Endothelial cell of umbilical vein (primary cell): ENCODE results near the gene RNF6. TPM values are rescaled to one million over a fixed set of nuclear protein-coding genes. Genes with fewer than 3 reads are reported as not detected.

Source experiments
- BruUV-seq: library from RNA; stranded (reverse); fragments of 400-500 nt; replicated peaks from 2 replicates; lab custom pipeline; 2021; lab: Mats Ljungman, UMichigan
- CTCF ChIA-PET: fragments of 300-600, 350-600 bp; sonication (Branson Sonifier 250); formaldehyde crosslinking; loops from one replicate; lab custom pipeline; 2021; ENCODE audit warnings: antibody characterized with exemption, inconsistent platforms; lab: Charles Lee
- POLR2A ChIA-PET: fragments of 300-600, 350-600 bp; sonication (Branson Sonifier 250); formaldehyde crosslinking; loops from one replicate; lab custom pipeline; 2021; ENCODE audit warnings: antibody characterized with exemption, inconsistent platforms; lab: Charles Lee
- DNase-seq: peaks from one replicate; pipeline ENCODE4 v3.0.0-alpha.2; 2011; ENCODE audit warnings: low read depth, low spot score
- FAIRE-seq: peaks from 2 replicates; lab custom pipeline; 2011; peaks lifted over from hg19 to GRCh38; lab: Jason Lieb, UNC
- H2AFZ ChIP-seq: 2 replicates; pipeline ENCODE4 v1.6.0; 2012; ENCODE audit warnings: low read depth, low read length, control low read depth, inconsistent platforms
- H3K27ac ChIP-seq: 2 replicates; pipeline ENCODE4 v1.5.1; 2011; ENCODE audit warnings: low read depth, mild to moderate bottlenecking, control low read depth, low read length, moderate library complexity; ENCODE audit not compliant: insufficient read depth
- H3K27me3 ChIP-seq, 2 experiments: 2 replicates each; pipeline versions ENCODE4 v1.6.0 to v1.6.1; 2011; ENCODE audit warnings: low read length in 2 of 2, mixed read lengths in 1 of 2; ENCODE audit not compliant: control insufficient read depth in 2 of 2, insufficient read depth in 2 of 2
- H3K36me3 ChIP-seq, 2 experiments: 2 replicates in 1 of 2; 3 replicates in 1 of 2; pipeline ENCODE4 v1.5.1; 2011; ENCODE audit warnings: low read length in 2 of 2, mild to moderate bottlenecking in 1 of 2, moderate library complexity in 1 of 2; ENCODE audit not compliant: control insufficient read depth in 2 of 2, insufficient read depth in 2 of 2; ENCODE audit errors: extremely low read depth in 1 of 2
- H3K4me1 ChIP-seq: 3 replicates; pipeline ENCODE4 v1.5.1; 2011; ENCODE audit warnings: mild to moderate bottlenecking, low read length; ENCODE audit not compliant: control insufficient read depth, insufficient read depth; ENCODE audit errors: extremely low read depth
- H3K4me2 ChIP-seq: 2 replicates; pipeline ENCODE4 v1.6.1; 2011; ENCODE audit warnings: low read length, control low read depth, mixed read lengths; ENCODE audit not compliant: insufficient read depth
- H3K4me3 ChIP-seq, 3 experiments: fragments of 200-600 bp in 1 of 3; sonication (generic), shearing (Covaris generic) in 1 of 3; replicated peaks in 1 of 3; 2 replicates each; pipeline ENCODE4 v1.5.1; 2011 to 2016; ENCODE audit warnings: control low read depth in 3 of 3, low read length in 3 of 3, mild to moderate bottlenecking in 2 of 3, inconsistent platforms in 1 of 3, low read depth in 1 of 3, moderate library complexity in 1 of 3; ENCODE audit not compliant: insufficient read depth in 1 of 3
- H3K79me2 ChIP-seq: 2 replicates; pipeline ENCODE4 v1.6.0; 2012; ENCODE audit warnings: low read length, inconsistent platforms; ENCODE audit not compliant: control insufficient read depth, insufficient read depth
- H3K9ac ChIP-seq: replicated peaks from 2 replicates; pipeline ENCODE3; 2011; ENCODE audit warnings: low read length, control low read depth; ENCODE audit not compliant: insufficient read depth; ENCODE audit errors: extremely low read depth
- H3K9me1 ChIP-seq: replicated peaks from 3 replicates; pipeline ENCODE4 v1.6.0; 2011; ENCODE audit warnings: mild to moderate bottlenecking, low read length; ENCODE audit not compliant: control insufficient read depth, insufficient read depth; ENCODE audit errors: extremely low read depth
- H3K9me3 ChIP-seq: replicated peaks from 2 replicates; pipeline ENCODE4 v1.5.1; 2012; ENCODE audit warnings: low read length, inconsistent platforms; ENCODE audit not compliant: control insufficient read depth, insufficient read depth
- H4K20me1 ChIP-seq: replicated peaks from 2 replicates; pipeline ENCODE3; 2011; ENCODE audit warnings: mild to moderate bottlenecking, low read length; ENCODE audit not compliant: control insufficient read depth, insufficient read depth; ENCODE audit errors: extremely low read depth
- CTCF ChIP-seq, 2 donors: IDR thresholded peaks; 1 replicate in 1 of 2; 2 replicates in 1 of 2; pipeline ENCODE4 v1.5.1; 2011; ENCODE audit warnings: low read length in 2 of 2, mild to moderate bottlenecking in 2 of 2, moderate library complexity in 2 of 2, control low read depth in 1 of 2, inconsistent platforms in 1 of 2, low read depth in 1 of 2; ENCODE audit not compliant: insufficient read depth in 1 of 2; ENCODE audit errors: extremely low read depth in 1 of 2
- EZH2 ChIP-seq: IDR thresholded peaks from 2 replicates; pipeline ENCODE4 v1.6.1; 2012; ENCODE audit warnings: borderline replicate concordance, low read depth, mild to moderate bottlenecking, moderate library complexity, low read length, inconsistent platforms; ENCODE audit not compliant: severe bottlenecking
- FOS ChIP-seq: IDR thresholded peaks from 2 replicates; pipeline ENCODE4 v1.6.1; 2011; ENCODE audit warnings: mild to moderate bottlenecking, low read length, moderate library complexity, borderline replicate concordance; ENCODE audit not compliant: insufficient read depth
- GATA2 ChIP-seq: IDR thresholded peaks from 2 replicates; pipeline ENCODE4 v1.7.0; 2011; ENCODE audit warnings: low read depth, mild to moderate bottlenecking, moderate library complexity, mixed read lengths, low read length; ENCODE audit not compliant: insufficient read length, insufficient read depth
- JUN ChIP-seq: IDR thresholded peaks from 2 replicates; pipeline ENCODE4 v1.6.1; 2011; ENCODE audit warnings: borderline replicate concordance, low read depth; ENCODE audit not compliant: insufficient read length, insufficient read depth
- MAX ChIP-seq: IDR thresholded peaks from 2 replicates; pipeline ENCODE4 v1.6.1; 2011; ENCODE audit not compliant: insufficient read depth, insufficient read length
- MYC ChIP-seq: IDR thresholded peaks from one replicate; pipeline ENCODE4 v1.6.1; 2011; ENCODE audit warnings: mild to moderate bottlenecking, low read depth, low read length
- POLR2A ChIP-seq: IDR thresholded peaks from 2 replicates; pipeline ENCODE4 v1.6.1; 2012; ENCODE audit warnings: low read depth, mild to moderate bottlenecking, control low read depth, low read length
- POLR2AphosphoS5 ChIP-seq: IDR thresholded peaks from 2 replicates; pipeline ENCODE4 v1.6.1; 2012; ENCODE audit warnings: low read depth, mild to moderate bottlenecking, control low read depth, low read length, moderate library complexity; ENCODE audit not compliant: insufficient read depth
- dilution Hi-C: fragments of 300-500 bp; cut with MboI; formaldehyde crosslinking; loops from one replicate; pipeline ENCODE4 v1.15.0; 2019; ENCODE audit warnings: low sequenced_read_pairs; ENCODE audit not compliant: extremely low pct_ligation_motif_present
- intact Hi-C: fragments of 100-400 bp; cut with micrococcal nuclease; formaldehyde crosslinking; loops from one replicate; pipeline ENCODE4 v1.10.0; 2022
- polyA plus RNA-seq, 4 experiments: library from polyadenylated mRNA; depleted of rRNA in 3 of 4; stranded (reverse) in 3 of 4; unstranded in 1 of 4; fragments of >200 nt; gene quantifications; 2 replicates each; pipeline versions ENCODE4 v1.2.1 to v1.2.3, GENCODE V29; 2011 to 2012; ENCODE audit warnings: missing spikeins in 1 of 4
- total RNA-seq: library from RNA; stranded (reverse); gene quantifications from 2 replicates; pipeline ENCODE4 v1.2.3, GENCODE V29; 2021

RNF6 gene
- total and polyA plus RNA-seq, 2 donors (not counting 3 experiments of a cell fraction or from before 2014, with no cell fraction given) = 12.7 to 36.4 TPM

GRCh38 chr13:26186995-26187394 lies 35.1 kb downstream of the RNF6 start:
- POLR2A ChIA-PET = interaction anchor here (0.7 to 1.0 kb wide), 3 partner anchors 365 to 819 kb away, joined by 3 to 5 read pairs (median 3); no protein-coding TSS in a partner anchor

More at GRCh38 chr13:26186995-26187394, 35.1 kb downstream of the RNF6 start:
- BruUV-seq = TSS peak; percentile 66
- Histone ChIP-seq H3K9me1 (no peaks in the 10 kb centered on the region), H3K27ac (peak overlapping the region; percentile 7), H3K9ac (peak overlapping the region; percentile 43), H3K79me2 (no peaks in the 10 kb centered on the region), H3K36me3 (no peaks in the 10 kb centered on the region), H3K27me3 (peaks cover 0 to 3% of the 10 kb centered on the region in 2 experiments), H3K4me1 (peaks cover 11% of the 10 kb centered on the region), H4K20me1 (no peaks in the 10 kb centered on the region), H3K9me3 (no peaks in the 10 kb centered on the region), H3K4me3 (peak overlapping the region; percentile 40 to 58 (median 44)), H3K4me2 (peak overlapping the region; percentile 63), H2AFZ (peak overlapping the region; percentile 90)
- peak; percentile 7 for DNase-seq
- FAIRE-seq = no peak
- dilution Hi-C loops = no loop called here
- intact Hi-C loops = loop anchor here (1.0 to 2.0 kb wide), 5 partner anchors 34 to 743 kb away; partner anchors contain the start of genes CDK8 and WASF3
- CTCF ChIA-PET = interaction anchor here (1.0 to 7.0 kb wide), 9 partner anchors 68 to 685 kb away, joined by 3 to 473 read pairs (median 11); no protein-coding TSS in a partner anchor
- TF ChIP-seq JUN (no peak), FOS (no peak), GATA2 (no peak), MAX (no peak), POLR2AphosphoS5 (no peak), EZH2 (no peak), CTCF (IDR thresholded peaks at IDR 0.05; ENCODE audit: extremely low read depth in 1 of 2, insufficient read depth in 1 of 2, low read depth in 1 of 2, low read length in 2 of 2) (no peak), POLR2A (no peak), MYC (no peak)
